ENCODE measurements around the gene MAP1LC3B.

GRCh38 chr16:87414251-87414680 is 22.1 kb downstream of the MAP1LC3B start:
- TF ChIP-seq TARDBP (IDR thresholded peaks at IDR 0.05) = no peak
- no peak for TF ChIP-seq FOXM1 (IDR thresholded peaks at IDR 0.05; ENCODE audit: borderline replicate concordance)
- no peak for TF ChIP-seq ARNT (IDR thresholded peaks at IDR 0.05)
- no peak for TF ChIP-seq SUZ12 (IDR thresholded peaks at IDR 0.05)
- no peak for TF ChIP-seq BHLHE40 (IDR thresholded peaks at IDR 0.05; ENCODE audit: borderline replicate concordance)
